MM.1S (cell line): ENCODE data around the gene MAD1L1.

ENCODE experiments used
- DNase-seq: peaks from one replicate; pipeline ENCODE4 v3.0.0-alpha.2; 2015
- H2AFZ ChIP-seq: fragments of 300-600 bp; sonication (generic); 2 replicates; pipeline ENCODE4 v1.6.0; 2016; ENCODE audit warnings: antibody characterized with exemption, low read length
- H3F3A ChIP-seq: fragments of 300-600 bp; sonication (generic); 2 replicates; pipeline ENCODE4 v1.6.1; 2016; ENCODE audit warnings: mild to moderate bottlenecking, antibody characterized with exemption, low read length, moderate library complexity, mixed read lengths; ENCODE audit not compliant: insufficient read depth
- H3K27ac ChIP-seq: fragments of 300-600 bp; sonication (generic); 2 replicates; pipeline ENCODE4 v1.5.1; 2016; ENCODE audit warnings: mild to moderate bottlenecking, low read length
- H3K27me3 ChIP-seq: fragments of 300-600 bp; sonication (generic); replicated peaks from 2 replicates; pipeline ENCODE4 v1.6.0; 2016; ENCODE audit warnings: low read length; ENCODE audit not compliant: insufficient read depth
- H3K36me3 ChIP-seq: fragments of 300-600 bp; sonication (generic); replicated peaks from 2 replicates; pipeline ENCODE4 v1.6.1; 2016; ENCODE audit warnings: mild to moderate bottlenecking, low read length, mixed read lengths; ENCODE audit not compliant: insufficient read depth
- H3K4me1 ChIP-seq: fragments of 300-600 bp; sonication (generic); 2 replicates; pipeline ENCODE4 v1.6.1; 2016; ENCODE audit warnings: low read length, mixed read lengths
- H3K4me2 ChIP-seq: fragments of 300-600 bp; sonication (generic); 2 replicates; pipeline ENCODE4 v1.6.0; 2016; ENCODE audit warnings: low read depth, low read length
- H3K4me3 ChIP-seq: fragments of 300-600 bp; sonication (generic); 2 replicates; pipeline ENCODE4 v1.5.1; 2016; ENCODE audit warnings: low read length, mixed read lengths
- H3K79me2 ChIP-seq: fragments of 300-600 bp; sonication (generic); 2 replicates; pipeline ENCODE4 v1.6.1; 2016; ENCODE audit warnings: mixed run types, low read length, mixed read lengths
- H3K9ac ChIP-seq: fragments of 300-600 bp; sonication (generic); 2 replicates; pipeline ENCODE4 v1.6.1; 2016; ENCODE audit warnings: low read length, mixed read lengths
- H3K9me2 ChIP-seq: fragments of 300-600 bp; sonication (generic); replicated peaks from 2 replicates; pipeline ENCODE4 v1.6.1; 2016; ENCODE audit warnings: mild to moderate bottlenecking, low read length, mixed read lengths; ENCODE audit not compliant: insufficient read depth
- H3K9me3 ChIP-seq: fragments of 300-600 bp; sonication (generic); replicated peaks from 2 replicates; pipeline ENCODE4 v1.6.1; 2016; ENCODE audit warnings: mild to moderate bottlenecking, low read length, mixed read lengths; ENCODE audit not compliant: insufficient read depth
- H4K20me1 ChIP-seq: fragments of 300-600 bp; sonication (generic); 2 replicates; pipeline ENCODE4 v1.6.1; 2016; ENCODE audit warnings: mild to moderate bottlenecking, low read length, moderate library complexity, mixed read lengths; ENCODE audit not compliant: insufficient read depth
- EZH2 ChIP-seq: fragments of 300-600 bp; sonication (generic); optimal IDR thresholded peaks from 2 replicates; pipeline ENCODE3; 2017; ENCODE audit warnings: low read depth, mild to moderate bottlenecking, antibody characterized with exemption, low read length, mixed read lengths
- EZH2phosphoT487 ChIP-seq: fragments of 300-600 bp; sonication (generic); IDR thresholded peaks from 2 replicates; pipeline ENCODE4 v1.6.1; 2018; ENCODE audit warnings: antibody characterized with exemption, low read length
- TF ChIP-seq, protein P1 (sequence below): fragments of 300-600 bp; sonication (generic); IDR thresholded peaks from 2 replicates; pipeline ENCODE4 v1.5.1; 2016; ENCODE audit warnings: antibody characterized with exemption, low read length, mixed read lengths

The MAD1L1 gene

GRCh38 chr7:1848013-1848640, 384.6 kb downstream of the MAD1L1 start:
- Histone ChIP-seq H3K27me3 (no peaks in the 10 kb centered on the region), H2AFZ (no peak overlapping the region), H3K27ac (no peak overlapping the region), H4K20me1 (no peaks in the 10 kb centered on the region), H3K79me2 (no peaks in the 10 kb centered on the region), H3K9me2 (no peaks in the 10 kb centered on the region), H3K9me3 (no peaks in the 10 kb centered on the region), H3K4me1 (no peaks in the 10 kb centered on the region), H3K9ac (no peak overlapping the region), H3F3A (no peaks in the 10 kb centered on the region), H3K4me2 (no peak overlapping the region), H3K4me3 (no peak overlapping the region), H3K36me3 (no peaks in the 10 kb centered on the region)
- TF ChIP-seq EZH2phosphoT487, result no peak
- TF ChIP-seq, protein P1, sequence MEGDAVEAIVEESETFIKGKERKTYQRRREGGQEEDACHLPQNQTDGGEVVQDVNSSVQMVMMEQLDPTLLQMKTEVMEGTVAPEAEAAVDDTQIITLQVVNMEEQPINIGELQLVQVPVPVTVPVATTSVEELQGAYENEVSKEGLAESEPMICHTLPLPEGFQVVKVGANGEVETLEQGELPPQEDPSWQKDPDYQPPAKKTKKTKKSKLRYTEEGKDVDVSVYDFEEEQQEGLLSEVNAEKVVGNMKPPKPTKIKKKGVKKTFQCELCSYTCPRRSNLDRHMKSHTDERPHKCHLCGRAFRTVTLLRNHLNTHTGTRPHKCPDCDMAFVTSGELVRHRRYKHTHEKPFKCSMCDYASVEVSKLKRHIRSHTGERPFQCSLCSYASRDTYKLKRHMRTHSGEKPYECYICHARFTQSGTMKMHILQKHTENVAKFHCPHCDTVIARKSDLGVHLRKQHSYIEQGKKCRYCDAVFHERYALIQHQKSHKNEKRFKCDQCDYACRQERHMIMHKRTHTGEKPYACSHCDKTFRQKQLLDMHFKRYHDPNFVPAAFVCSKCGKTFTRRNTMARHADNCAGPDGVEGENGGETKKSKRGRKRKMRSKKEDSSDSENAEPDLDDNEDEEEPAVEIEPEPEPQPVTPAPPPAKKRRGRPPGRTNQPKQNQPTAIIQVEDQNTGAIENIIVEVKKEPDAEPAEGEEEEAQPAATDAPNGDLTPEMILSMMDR, result no peak
- no peak for TF ChIP-seq EZH2
- no peak for DNase-seq

GRCh38 chr7:1847260-1848001, 385.3 kb downstream of the MAD1L1 start:
- no peak for DNase-seq
- Histone ChIP-seq H3K27ac (no peak overlapping the region), H3K4me1 (no peaks in the 10 kb centered on the region), H3K27me3 (no peaks in the 10 kb centered on the region), H3K4me2 (no peak overlapping the region), H3F3A (no peaks in the 10 kb centered on the region), H3K9ac (no peak overlapping the region), H3K4me3 (no peak overlapping the region), H3K36me3 (no peaks in the 10 kb centered on the region), H2AFZ (no peak overlapping the region), H4K20me1 (no peaks in the 10 kb centered on the region), H3K9me2 (no peaks in the 10 kb centered on the region), H3K9me3 (no peaks in the 10 kb centered on the region), H3K79me2 (no peaks in the 10 kb centered on the region)
- TF ChIP-seq, protein P1, result no peak
- TF ChIP-seq EZH2phosphoT487 (no peak), EZH2 (no peak)

DNA sequence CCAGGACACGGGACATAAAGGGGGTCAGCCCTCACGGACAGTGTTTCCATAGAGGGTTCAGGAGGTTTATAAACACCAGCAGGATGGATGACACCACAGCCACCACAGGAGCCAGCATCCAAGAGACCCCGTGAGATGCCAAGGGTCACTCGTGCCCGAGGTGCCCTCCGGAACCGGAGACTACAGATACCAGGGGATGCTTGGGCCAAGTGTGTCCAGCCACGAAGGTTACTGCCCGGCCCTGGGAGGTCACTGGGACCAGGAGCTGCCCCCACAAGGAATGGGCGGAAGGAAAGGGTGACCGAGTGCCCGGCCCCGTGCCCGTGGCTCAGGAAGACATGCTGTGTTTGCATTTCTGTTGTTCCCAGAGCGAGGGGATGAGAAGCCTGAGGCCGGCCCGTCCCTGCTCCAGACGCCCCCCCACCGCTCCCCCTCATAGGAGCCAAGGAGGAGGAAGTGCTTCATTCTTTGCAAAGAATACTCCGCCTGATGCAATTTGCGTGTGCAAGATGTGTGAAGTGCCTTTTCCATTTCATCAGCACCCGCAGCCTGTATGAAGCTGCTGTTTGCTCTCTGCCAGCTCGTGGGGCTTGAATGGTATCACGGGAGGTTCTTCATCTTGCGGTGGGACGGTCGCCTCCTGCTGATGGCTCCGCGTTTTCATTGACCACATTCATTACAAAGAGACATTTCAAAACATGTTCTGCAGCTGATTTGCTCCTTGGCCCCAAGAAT, 386.2 kb downstream of the MAD1L1 start:
- no peaks in the 10 kb centered on the region for H3K9me3 ChIP-seq
- H3K27me3 ChIP-seq, result no peaks in the 10 kb centered on the region
- no peak overlapping the region for H3K27ac ChIP-seq
- no peaks in the 10 kb centered on the region for H3F3A ChIP-seq
- H3K9ac ChIP-seq, result no peak overlapping the region
- no peaks in the 10 kb centered on the region for H3K9me2 ChIP-seq
- DNase-seq, result no peak
- TF ChIP-seq EZH2, result no peak
- TF ChIP-seq EZH2phosphoT487, result no peak
- TF ChIP-seq, protein P1, result no peak
- H3K4me3 ChIP-seq, result no peak overlapping the region
- H3K36me3 ChIP-seq, result no peaks in the 10 kb centered on the region
- no peak overlapping the region for H3K4me2 ChIP-seq
- no peaks in the 10 kb centered on the region for H3K4me1 ChIP-seq
- H2AFZ ChIP-seq, result no peak overlapping the region
- no peaks in the 10 kb centered on the region for H4K20me1 ChIP-seq
- H3K79me2 ChIP-seq, result no peaks in the 10 kb centered on the region
